IMR-90 (cell line): ENCODE measurements around the gene RABGEF1. TPM values are rescaled to one million over a fixed set of nuclear protein-coding genes. Genes with fewer than 3 reads are reported as not detected.
"Not testable (repeated sequence)": the region's sequence is repeated elsewhere in the genome, so short reads cannot be mapped to it uniquely, and the experiment has no call there.

Experiments used
- ATAC-seq: fragments of 200-7000 bp; cut with Tn5 transposase; 2 replicates; pipeline ENCODE4 v1.9.1; 2020; ENCODE audit warnings: low read depth, mild to moderate bottlenecking, moderate library complexity
- BruUV-seq: library from RNA; stranded (reverse); fragments of 400-500 nt; replicated peaks from 2 replicates; lab custom pipeline; 2021; lab: Mats Ljungman, UMichigan
- CTCF ChIA-PET: fragments of 300-600 bp; formaldehyde crosslinking; extraction: SDS; loops from one replicate; lab custom pipeline; 2021; ENCODE audit warnings: antibody characterized with exemption; lab: Yijun Ruan, JAX
- POLR2A ChIA-PET: fragments of 300-600 bp; sonication (Branson Sonifier 250); formaldehyde crosslinking; loops from one replicate; lab custom pipeline; 2022; ENCODE audit warnings: antibody characterized with exemption; ENCODE audit not compliant: unreplicated experiment; lab: Charles Lee
- DNase-seq: peaks from one replicate; pipeline ENCODE4 v3.0.0; 2013
- H2AFZ ChIP-seq: replicated peaks from 2 replicates; pipeline ENCODE3; 2013; ENCODE audit warnings: low read length, mild to moderate bottlenecking; ENCODE audit not compliant: poor library complexity
- H2AK5ac ChIP-seq: 2 replicates; pipeline ENCODE4 v1.6.1; 2013; ENCODE audit warnings: low read depth, low read length, inconsistent platforms
- H2AK9ac ChIP-seq: replicated peaks from 2 replicates; pipeline ENCODE3; 2013; ENCODE audit warnings: mild to moderate bottlenecking, low read depth, low read length, moderate library complexity; ENCODE audit not compliant: poor library complexity
- H2BK120ac ChIP-seq: 2 replicates; pipeline ENCODE4 v1.6.1; 2013; ENCODE audit warnings: low read depth, low read length, inconsistent platforms
- H2BK15ac ChIP-seq: 3 replicates; pipeline ENCODE4 v1.6.1; 2013; ENCODE audit warnings: low read depth, low read length, inconsistent platforms
- H2BK20ac ChIP-seq: 2 replicates; pipeline ENCODE4 v1.6.1; 2013; ENCODE audit warnings: low read depth, mild to moderate bottlenecking, inconsistent platforms, low read length, moderate library complexity
- H2BK5ac ChIP-seq: 2 replicates; pipeline ENCODE4 v1.6.1; 2013; ENCODE audit warnings: mild to moderate bottlenecking, low read depth, low read length, inconsistent platforms; ENCODE audit not compliant: poor library complexity, severe bottlenecking
- H3K14ac ChIP-seq: replicated peaks from 2 replicates; pipeline ENCODE4 v1.6.1; 2013; ENCODE audit warnings: low read depth, low read length, inconsistent platforms
- H3K18ac ChIP-seq: 2 replicates; pipeline ENCODE4 v1.6.1; 2013; ENCODE audit warnings: low read depth, low read length, control low read depth
- H3K23ac ChIP-seq: 2 replicates; pipeline ENCODE4 v1.6.1; 2013; ENCODE audit warnings: low read depth, low read length, inconsistent platforms
- H3K27ac ChIP-seq: 2 replicates; pipeline ENCODE4 v1.5.1; 2013; ENCODE audit warnings: mild to moderate bottlenecking, control low read depth, low read length; ENCODE audit not compliant: insufficient read depth
- H3K27me3 ChIP-seq: 2 replicates; pipeline ENCODE4 v1.6.1; 2013; ENCODE audit warnings: low read length; ENCODE audit not compliant: control insufficient read depth, insufficient read depth
- H3K36me3 ChIP-seq: 2 replicates; pipeline ENCODE4 v1.6.1; 2013; ENCODE audit warnings: low read length, mixed read lengths; ENCODE audit not compliant: control insufficient read depth, insufficient read depth
- H3K4ac ChIP-seq: 2 replicates; pipeline ENCODE4 v1.6.1; 2013; ENCODE audit warnings: low read depth, low read length, inconsistent platforms
- H3K4me1 ChIP-seq: 2 replicates; pipeline ENCODE4 v1.6.1; 2013; ENCODE audit warnings: low read length, mixed read lengths; ENCODE audit not compliant: control insufficient read depth, insufficient read depth
- H3K4me2 ChIP-seq: 2 replicates; pipeline ENCODE4 v1.6.1; 2013; ENCODE audit warnings: low read depth, mild to moderate bottlenecking, control low read depth, low read length, moderate library complexity
- H3K4me3 ChIP-seq: 2 replicates; pipeline ENCODE4 v1.5.1; 2013; ENCODE audit warnings: low read depth, mild to moderate bottlenecking, control low read depth, low read length, moderate library complexity; ENCODE audit not compliant: insufficient read depth
- H3K56ac ChIP-seq: 2 replicates; pipeline ENCODE4 v1.6.1; 2013; ENCODE audit warnings: low read length, inconsistent platforms; ENCODE audit not compliant: insufficient read depth; ENCODE audit errors: extremely low read depth
- H3K79me1 ChIP-seq, 2 experiments: 2 replicates each; pipeline ENCODE4 v1.6.1; 2013; ENCODE audit warnings: low read length in 2 of 2, inconsistent platforms in 1 of 2, low read depth in 1 of 2
- H3K9ac ChIP-seq: 2 replicates; pipeline ENCODE4 v1.6.1; 2013; ENCODE audit warnings: low read depth, low read length, control low read depth
- H3K9me1 ChIP-seq: 2 replicates; pipeline ENCODE4 v1.6.1; 2013; ENCODE audit warnings: low read length, inconsistent platforms; ENCODE audit not compliant: insufficient read depth
- H3K9me3 ChIP-seq: 2 replicates; pipeline ENCODE4 v1.6.1; 2013; ENCODE audit warnings: low read length; ENCODE audit not compliant: control insufficient read depth, insufficient read depth
- H4K20me1 ChIP-seq: 2 replicates; pipeline ENCODE4 v1.6.1; 2013; ENCODE audit warnings: low read length, inconsistent platforms; ENCODE audit not compliant: insufficient read depth
- H4K5ac ChIP-seq: 2 replicates; pipeline ENCODE4 v1.6.1; 2013; ENCODE audit warnings: mild to moderate bottlenecking, low read depth, low read length, control low read depth
- H4K8ac ChIP-seq, 2 experiments: 2 replicates each; pipeline ENCODE4 v1.6.1; 2013; ENCODE audit warnings: low read depth in 2 of 2, low read length in 2 of 2, control low read depth in 1 of 2, inconsistent platforms in 1 of 2
- H4K91ac ChIP-seq: 2 replicates; pipeline ENCODE4 v1.6.1; 2013; ENCODE audit warnings: low read depth, low read length, inconsistent platforms; ENCODE audit not compliant: insufficient read depth
- WGBS, 2 experiments: methylation state at CpG; one replicate each; pipeline versions ENCODE4 v1.1.5 to v1.1.7; 2013; ENCODE audit warnings: missing lambda C conversion rate in 2 of 2; ENCODE audit not compliant: insufficient read length in 1 of 2; ENCODE audit errors: extremely low coverage in 2 of 2; 5-methylcytosine and 5-hydroxymethylcytosine counted together
- dilution Hi-C: fragments of 300-500 bp; cut with HindIII; formaldehyde crosslinking; loops from one replicate; pipeline ENCODE4 v1.14.3; 2018; ENCODE audit warnings: low sequenced_read_pairs; ENCODE audit not compliant: unreplicated experiment
- in situ Hi-C: fragments of 300-500 bp; cut with MboI; formaldehyde crosslinking; loops from 3 replicates; pipeline ENCODE4 v1.14.3; 2019; ENCODE audit warnings: low sequenced_read_pairs, inconsistent platforms, mixed read lengths
- intact Hi-C: fragments of 100-400 bp; cut with micrococcal nuclease; formaldehyde crosslinking; loops from 2 replicates; pipeline ENCODE4 v1.10.0; 2022
- polyA plus RNA-seq, 3 experiments: library from polyadenylated mRNA; depleted of rRNA; stranded (reverse); fragments of >200 nt; gene quantifications; 2 replicates each; pipeline ENCODE4 v1.2.3, GENCODE V29; 2012; ENCODE audit warnings: low replicate concordance in 1 of 3
- total RNA-seq: library from RNA; depleted of rRNA; stranded (reverse); fragments of >200 nt; gene quantifications from 2 replicates; pipeline ENCODE4 v1.2.3, GENCODE V29; 2012

Gene RABGEF1
- total and polyA plus RNA-seq, 2 of the 4 experiments (the other 2 are of a cell fraction): 34.9 to 56.6 TPM

GRCh38 chr7:66817956-66818355 lies 77.4 kb downstream of the RABGEF1 start:
- H4K91ac ChIP-seq, H2BK15ac ChIP-seq, H2AFZ ChIP-seq, dilution Hi-C loops, CTCF ChIA-PET, H3K4me2 ChIP-seq, H3K27me3 ChIP-seq, H3K14ac ChIP-seq, POLR2A ChIA-PET, H3K79me1 ChIP-seq, in situ Hi-C loops, H4K8ac ChIP-seq, H2BK5ac ChIP-seq, H2BK20ac ChIP-seq, H3K4me3 ChIP-seq, H3K36me3 ChIP-seq, H3K27ac ChIP-seq, BruUV-seq, DNase-seq, H3K4ac ChIP-seq, ATAC-seq, H4K20me1 ChIP-seq, H3K23ac ChIP-seq, H2AK9ac ChIP-seq, H3K9ac ChIP-seq, H3K18ac ChIP-seq, H3K9me1 ChIP-seq, H2BK120ac ChIP-seq, H2AK5ac ChIP-seq, H3K9me3 ChIP-seq, intact Hi-C loops, H3K56ac ChIP-seq, H3K4me1 ChIP-seq, H4K5ac ChIP-seq: not testable (repeated sequence)
- 60% methylated on average over 1 of the region's 7 CpGs; no CpG with 5 or more reads in 1 of the 2 experiments for WGBS, 2 experiments
